ENCODE measurements around the gene SRM.

Gene SRM

DNA sequence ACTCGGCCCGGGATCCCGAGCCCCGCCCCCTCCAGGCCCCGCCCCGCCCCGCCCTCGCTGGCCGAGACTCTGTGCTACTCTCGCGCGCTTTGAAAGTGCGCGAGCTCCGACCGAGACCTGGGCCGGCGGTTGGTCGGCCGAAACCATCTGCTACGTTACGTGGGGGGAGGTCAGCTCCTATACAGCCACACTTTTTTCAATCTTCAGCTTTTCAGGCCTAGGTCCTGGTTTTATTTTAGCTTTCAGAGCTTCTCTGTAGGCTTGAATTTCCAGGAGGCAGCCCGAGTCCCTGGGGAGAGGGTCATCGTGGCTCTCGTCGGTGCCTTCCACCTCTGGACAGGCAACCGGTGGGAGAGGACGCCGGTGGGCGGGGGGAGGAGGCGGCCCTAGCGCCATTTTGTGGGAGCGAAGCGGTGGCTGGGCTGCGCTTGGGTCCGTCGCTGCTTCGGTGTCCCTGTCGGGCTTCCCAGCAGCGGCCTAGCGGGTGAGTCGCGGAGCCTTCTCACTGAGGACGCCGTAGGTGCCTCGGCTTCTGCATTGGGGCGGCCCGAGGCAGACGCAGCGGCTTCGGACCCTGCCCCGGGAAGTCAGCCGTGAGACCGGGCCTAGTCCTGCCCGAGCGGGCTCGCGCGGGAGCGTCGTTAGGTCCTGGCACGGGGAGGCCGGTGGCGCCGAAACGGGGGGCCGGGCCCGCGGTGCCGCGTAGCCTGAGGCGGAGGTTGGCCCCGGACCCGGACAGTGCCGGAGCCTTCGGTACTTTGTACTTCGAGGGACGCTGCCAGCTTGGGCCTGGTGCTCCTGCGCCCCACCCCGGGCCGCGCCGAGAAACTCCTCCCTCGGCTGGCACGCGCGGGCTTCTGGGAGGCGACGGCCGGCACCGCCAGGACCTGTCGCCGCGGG, 47.3 kb downstream of the SRM start, which contains the start of gene TARDBP:
TSS of gene TARDBP (plus strand) at position 395 of the 900 bp plus-strand sequence. CDS start 1,074 bp downstream, outside the sequence.
- DNase-seq, result peak; percentile 79 to 94

Measured in NCI-H187 (cell line).